Mucosa of rectum (tissue), 2 donors: ENCODE measurements around the gene PRKAA2.

ENCODE experiments used
- H3K27ac ChIP-seq, 2 donors: one replicate each; pipeline ENCODE4 v1.7.0; 2013; ENCODE audit warnings: inconsistent platforms in 2 of 2, low read depth in 2 of 2, low read length in 2 of 2
- H3K27me3 ChIP-seq, 2 donors: one replicate each; pipeline ENCODE4 v1.7.0; 2013; ENCODE audit warnings: low read length in 2 of 2; ENCODE audit not compliant: control insufficient read depth in 2 of 2, insufficient read depth in 2 of 2
- H3K36me3 ChIP-seq, 2 donors: one replicate each; pipeline ENCODE4 v1.7.0; 2013; ENCODE audit warnings: low read length in 2 of 2; ENCODE audit not compliant: control insufficient read depth in 2 of 2, insufficient read depth in 2 of 2
- H3K4me1 ChIP-seq, 2 donors: one replicate each; pipeline ENCODE4 v1.7.0; 2013; ENCODE audit warnings: low read length in 2 of 2, mild to moderate bottlenecking in 1 of 2; ENCODE audit not compliant: control insufficient read depth in 2 of 2, insufficient read depth in 2 of 2
- H3K4me3 ChIP-seq, 2 donors: one replicate each; pipeline ENCODE4 v1.7.0; 2013; ENCODE audit warnings: low read length in 2 of 2
- H3K9ac ChIP-seq, 2 donors: one replicate each; pipeline ENCODE4 v1.7.0; 2013; ENCODE audit warnings: low read length in 2 of 2, low read depth in 1 of 2, mild to moderate bottlenecking in 1 of 2
- H3K9me3 ChIP-seq, 2 donors: one replicate each; pipeline ENCODE4 v1.7.0; 2013; ENCODE audit warnings: low read length in 2 of 2; ENCODE audit not compliant: control insufficient read depth in 2 of 2
- donor health status: healthy.
- donor health status: Normal muscosa, but diverticular disease.

The PRKAA2 gene

DNA sequence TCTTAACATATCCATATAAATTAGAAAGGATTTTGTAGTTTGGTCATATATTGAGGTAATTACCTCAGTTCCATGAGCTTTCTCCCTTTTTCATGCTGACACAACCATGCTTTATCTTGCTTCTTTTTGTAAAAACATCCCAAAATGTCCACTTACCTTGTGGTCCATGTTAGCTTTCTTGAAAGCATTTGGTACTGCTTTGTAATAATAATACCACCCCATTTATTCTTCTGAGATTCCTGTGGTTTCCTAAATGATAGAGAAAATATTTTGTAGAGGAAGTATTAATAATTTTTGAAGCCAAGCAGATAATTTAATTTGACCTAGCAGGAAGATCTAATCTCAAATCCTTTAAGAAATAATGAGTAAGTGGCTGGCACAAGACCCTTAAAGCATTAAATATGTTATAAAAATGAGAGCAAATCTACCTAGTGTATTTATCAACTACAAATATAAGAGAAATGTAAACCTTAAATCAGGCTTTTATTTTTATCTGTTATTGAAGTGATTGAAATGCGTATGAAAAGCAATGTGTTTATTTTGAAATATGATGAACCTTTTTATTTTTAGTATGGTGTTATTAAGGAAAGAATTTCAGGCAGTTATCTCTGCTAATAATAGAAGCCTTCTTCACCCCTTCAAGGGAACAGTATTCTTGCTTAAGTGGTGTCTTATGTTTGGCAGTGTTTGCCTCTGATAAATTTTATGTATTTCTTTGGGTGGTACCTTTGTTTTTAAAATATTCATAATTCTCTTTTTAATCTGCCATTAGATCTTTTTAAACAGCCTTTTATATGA lies 9.2 kb downstream of the PRKAA2 start:
- Histone ChIP-seq H3K9ac (no peak overlapping the region), H3K4me3 (no peak overlapping the region), H3K9me3 (peaks cover 3 to 5% of the 10 kb centered on the region in 2 donors), H3K4me1 (no peaks in the 10 kb centered on the region), H3K27me3 (no peaks in the 10 kb centered on the region), H3K27ac (no peak overlapping the region), H3K36me3 (no peaks in the 10 kb centered on the region)

DNA sequence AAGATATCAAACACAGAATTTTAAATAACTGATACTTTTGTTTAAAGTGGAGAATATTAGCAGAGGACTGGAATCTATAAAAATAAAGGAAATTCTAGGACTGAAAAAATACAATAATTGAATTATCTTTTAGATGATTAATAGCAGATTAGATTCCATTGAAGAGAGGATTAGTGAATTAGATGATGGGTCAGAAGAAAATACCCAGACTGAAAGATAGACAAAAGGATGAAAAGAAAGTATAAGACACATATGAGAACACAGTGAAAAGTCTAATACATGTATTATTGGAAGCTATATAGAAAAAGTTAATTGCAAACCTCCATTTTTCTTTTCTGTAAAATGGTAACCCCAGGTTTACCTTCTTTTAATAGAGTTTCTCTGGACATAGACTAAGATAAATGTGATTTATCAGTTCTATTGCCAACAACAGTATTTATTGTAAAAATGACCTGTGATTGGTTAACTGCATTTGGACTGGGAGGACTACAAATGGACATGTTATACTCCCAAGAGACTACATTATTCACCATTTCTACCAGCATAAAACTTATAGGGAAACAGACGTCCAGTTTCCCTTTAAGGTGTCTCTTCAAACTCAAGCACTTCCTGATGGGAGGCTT lies 11.0 kb downstream of the PRKAA2 start:
- no peak overlapping the region for H3K9ac ChIP-seq
- H3K36me3 ChIP-seq = no peaks in the 10 kb centered on the region
- H3K4me1 ChIP-seq = no peaks in the 10 kb centered on the region
- no peak overlapping the region for H3K4me3 ChIP-seq
- H3K27ac ChIP-seq = no peak overlapping the region
- H3K9me3 ChIP-seq = peaks cover 3 to 5% of the 10 kb centered on the region in 2 donors
- no peaks in the 10 kb centered on the region for H3K27me3 ChIP-seq

DNA sequence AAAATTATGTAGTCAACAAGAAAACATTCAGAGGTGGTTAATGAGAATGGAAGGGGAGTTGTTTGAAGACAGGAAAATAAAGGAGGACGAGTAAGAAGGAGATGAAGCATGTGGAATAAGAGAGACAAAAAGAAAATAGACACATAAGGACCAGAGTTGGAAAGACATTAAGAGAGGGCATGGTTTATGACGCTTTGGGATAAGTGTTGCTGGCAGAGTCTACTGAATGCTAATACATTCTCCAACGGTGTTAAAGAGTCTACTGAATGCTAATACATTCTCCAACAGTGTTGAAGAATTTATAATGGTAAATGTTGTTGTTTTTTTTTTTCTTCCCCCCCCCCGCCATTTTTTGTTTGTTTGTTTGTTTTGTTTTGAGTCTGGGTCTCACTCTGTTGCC lies 13.1 kb downstream of the PRKAA2 start:
- Histone ChIP-seq H3K9ac (no peak overlapping the region), H3K4me3 (no peak overlapping the region), H3K9me3 (peaks cover 3 to 5% of the 10 kb centered on the region in 2 donors), H3K4me1 (no peaks in the 10 kb centered on the region), H3K36me3 (no peaks in the 10 kb centered on the region), H3K27me3 (no peaks in the 10 kb centered on the region), H3K27ac (no peak overlapping the region)

GRCh38 chr1:56660293-56660692 lies 15.2 kb downstream of the PRKAA2 start:
- H3K9ac ChIP-seq = no peak overlapping the region
- no peaks in the 10 kb centered on the region for H3K4me1 ChIP-seq
- no peaks in the 10 kb centered on the region for H3K27me3 ChIP-seq
- H3K36me3 ChIP-seq = no peaks in the 10 kb centered on the region
- no peak overlapping the region for H3K27ac ChIP-seq
- H3K9me3 ChIP-seq = peaks cover 3 to 5% of the 10 kb centered on the region in 2 donors
- no peak overlapping the region for H3K4me3 ChIP-seq

- Histone ChIP-seq H3K4me1 (no peaks in the 10 kb centered on the region), H3K27ac (no peak overlapping the region), H3K4me3 (no peak overlapping the region), H3K27me3 (no peaks in the 10 kb centered on the region), H3K36me3 (no peaks in the 10 kb centered on the region), H3K9ac (no peak overlapping the region), H3K9me3 (no peaks in the 10 kb centered on the region)
These were observed 18.7 kb downstream of the PRKAA2 start for GRCh38 chr1:56663846-56664245.

- no peaks in the 10 kb centered on the region for H3K36me3 ChIP-seq
- no peaks in the 10 kb centered on the region for H3K4me1 ChIP-seq
- H3K4me3 ChIP-seq = no peak overlapping the region
- no peaks in the 10 kb centered on the region for H3K27me3 ChIP-seq
- no peaks in the 10 kb centered on the region for H3K9me3 ChIP-seq
- no peak overlapping the region for H3K9ac ChIP-seq
- H3K27ac ChIP-seq = no peak overlapping the region
These were observed 20.3 kb downstream of the PRKAA2 start for GRCh38 chr1:56665384-56665783.

GRCh38 chr1:56666112-56666608 lies 21.0 kb downstream of the PRKAA2 start:
- H3K36me3 ChIP-seq = no peaks in the 10 kb centered on the region
- no peaks in the 10 kb centered on the region for H3K4me1 ChIP-seq
- no peak overlapping the region for H3K4me3 ChIP-seq
- H3K9me3 ChIP-seq = no peaks in the 10 kb centered on the region
- H3K27me3 ChIP-seq = no peaks in the 10 kb centered on the region
- H3K9ac ChIP-seq = no peak overlapping the region
- no peak overlapping the region for H3K27ac ChIP-seq

DNA sequence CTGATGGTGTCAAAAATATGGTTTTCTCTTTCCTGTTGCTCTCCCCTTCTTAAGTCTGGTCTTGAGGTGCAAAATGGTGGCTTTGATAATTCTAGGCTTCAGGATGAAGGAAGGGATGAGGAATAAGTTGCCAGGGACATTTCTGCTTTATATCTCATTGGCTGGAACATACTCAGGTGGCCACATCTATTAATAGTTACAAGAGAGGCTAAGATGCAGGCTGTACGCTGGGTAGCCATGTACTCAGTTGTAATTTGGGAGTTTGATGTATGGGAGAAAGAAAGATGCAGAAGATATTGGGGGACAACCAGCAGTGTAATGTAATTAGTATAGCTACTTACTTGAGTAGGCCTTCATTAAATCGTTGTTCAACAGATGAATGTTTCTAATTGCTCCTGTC lies 25.2 kb downstream of the PRKAA2 start:
- Histone ChIP-seq H3K36me3 (no peaks in the 10 kb centered on the region), H3K9ac (no peak overlapping the region), H3K4me1 (no peaks in the 10 kb centered on the region), H3K9me3 (no peaks in the 10 kb centered on the region), H3K4me3 (no peak overlapping the region), H3K27me3 (no peaks in the 10 kb centered on the region), H3K27ac (no peak overlapping the region)

DNA sequence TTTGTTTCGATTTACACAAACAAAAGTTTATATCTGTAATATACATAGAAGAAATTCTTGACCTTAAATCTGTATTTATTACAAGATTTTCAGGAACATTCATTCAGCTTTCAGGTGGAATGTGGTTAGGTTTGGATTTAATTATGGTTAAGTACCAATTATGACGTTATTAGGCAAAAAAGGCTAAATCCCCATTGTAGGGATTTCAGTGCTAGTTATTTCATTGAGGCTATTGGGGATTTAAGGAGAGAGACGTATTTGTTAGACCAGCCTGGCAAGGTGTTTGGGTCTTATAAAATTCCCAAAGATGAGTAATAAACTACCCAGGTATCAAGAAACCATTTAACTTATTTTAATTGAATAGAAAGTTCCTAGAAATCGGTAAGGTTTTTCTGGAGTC lies 26.0 kb downstream of the PRKAA2 start:
- Histone ChIP-seq H3K9me3 (no peaks in the 10 kb centered on the region), H3K27ac (no peak overlapping the region), H3K4me3 (no peak overlapping the region), H3K27me3 (no peaks in the 10 kb centered on the region), H3K4me1 (no peaks in the 10 kb centered on the region), H3K36me3 (no peaks in the 10 kb centered on the region), H3K9ac (no peak overlapping the region)

GRCh38 chr1:56671542-56671941 lies 26.4 kb downstream of the PRKAA2 start:
- H3K4me1 ChIP-seq = no peaks in the 10 kb centered on the region
- no peak overlapping the region for H3K9ac ChIP-seq
- no peaks in the 10 kb centered on the region for H3K9me3 ChIP-seq
- H3K27ac ChIP-seq = no peak overlapping the region
- H3K27me3 ChIP-seq = no peaks in the 10 kb centered on the region
- no peak overlapping the region for H3K4me3 ChIP-seq
- H3K36me3 ChIP-seq = no peaks in the 10 kb centered on the region
